Suppressor macrophage treated with lipopolysaccharide for 1 hour (primary cell): ENCODE measurements around the gene KDM6A.
"Not testable (repeated sequence)": the region's sequence is repeated elsewhere in the genome, so short reads cannot be mapped to it uniquely, and the experiment has no call there.

Experiments used
- DNase-seq, 3 donors: peaks; one replicate each; pipeline ENCODE4 v3.0.0-alpha.2; 2020 to 2022

Gene KDM6A

DNA sequence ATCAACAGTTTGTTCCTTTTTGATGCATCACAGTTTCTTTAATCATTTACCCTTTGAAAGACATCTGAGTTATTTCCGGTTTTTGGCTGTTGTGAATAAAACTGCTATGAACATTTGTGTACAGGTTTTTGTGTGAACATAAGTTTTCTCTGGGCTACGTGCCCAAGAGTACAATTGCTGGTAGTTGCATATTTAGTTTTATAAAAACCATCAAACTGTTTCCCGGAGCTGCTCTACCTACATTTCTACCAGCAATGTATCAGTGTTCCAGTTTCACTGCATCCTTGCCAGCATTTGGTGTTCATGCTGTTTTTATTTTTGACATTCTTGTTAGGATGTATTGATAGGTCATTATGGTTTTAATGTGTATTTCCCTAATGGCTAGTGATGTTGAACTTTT is 17.3 kb downstream of the KDM6A start:
- DNase-seq: no peak

DNA sequence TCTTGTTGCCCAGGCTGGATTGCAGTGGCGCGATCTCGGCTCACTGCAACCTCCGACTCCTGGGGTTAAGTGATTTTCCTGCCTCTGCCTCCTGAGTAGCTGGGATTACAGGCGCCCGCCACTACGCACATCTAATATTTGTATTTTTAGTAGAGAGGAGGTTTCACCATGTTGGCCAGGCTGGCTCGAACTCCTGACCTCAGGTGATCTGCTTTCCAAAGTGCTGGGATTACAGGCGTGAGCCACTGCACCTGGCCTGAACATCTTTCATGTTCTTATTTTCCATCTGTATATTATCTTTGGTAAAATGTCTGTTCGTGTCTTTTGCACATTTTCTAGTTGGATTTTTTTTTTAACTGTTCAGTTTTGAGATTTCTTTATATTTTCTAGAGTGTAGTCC is 17.7 kb downstream of the KDM6A start:
- DNase-seq: not testable (repeated sequence)

DNA sequence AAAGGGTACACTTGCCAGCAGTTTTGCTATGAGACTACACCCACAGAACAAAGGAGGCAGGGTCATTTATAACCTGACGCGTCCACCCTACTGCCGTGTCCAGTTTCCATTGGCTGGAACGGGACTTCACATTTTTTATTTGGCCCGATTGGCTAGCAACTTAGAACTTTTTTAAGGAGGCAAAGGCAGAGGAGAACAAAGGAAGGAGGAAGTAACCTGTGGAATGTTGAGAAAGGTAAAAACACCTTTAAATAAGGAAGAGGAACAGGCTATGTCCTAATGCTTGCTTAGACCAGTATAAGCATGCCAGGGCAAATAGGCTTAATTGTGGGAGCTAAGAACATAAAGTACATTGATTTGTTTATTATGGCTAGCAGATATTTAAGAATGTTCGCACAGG is 18.7 kb downstream of the KDM6A start:
- no peak for DNase-seq

DNA sequence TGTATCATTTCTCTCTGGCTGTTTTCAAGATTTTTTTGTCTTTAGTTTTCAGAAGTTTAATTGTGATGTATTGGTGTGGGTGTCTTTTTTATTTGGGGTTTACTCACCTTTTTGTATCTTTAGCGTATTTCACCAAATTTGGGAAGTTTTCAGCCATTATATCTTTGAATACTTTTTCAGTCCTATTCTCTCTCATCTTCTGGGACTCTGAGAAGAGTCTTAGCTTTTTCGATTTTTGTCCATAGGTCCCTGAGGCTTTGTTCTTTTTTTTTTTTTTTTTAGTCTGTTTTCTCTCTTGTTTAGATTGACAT is 23.8 kb downstream of the KDM6A start:
- DNase-seq: no peak

DNA sequence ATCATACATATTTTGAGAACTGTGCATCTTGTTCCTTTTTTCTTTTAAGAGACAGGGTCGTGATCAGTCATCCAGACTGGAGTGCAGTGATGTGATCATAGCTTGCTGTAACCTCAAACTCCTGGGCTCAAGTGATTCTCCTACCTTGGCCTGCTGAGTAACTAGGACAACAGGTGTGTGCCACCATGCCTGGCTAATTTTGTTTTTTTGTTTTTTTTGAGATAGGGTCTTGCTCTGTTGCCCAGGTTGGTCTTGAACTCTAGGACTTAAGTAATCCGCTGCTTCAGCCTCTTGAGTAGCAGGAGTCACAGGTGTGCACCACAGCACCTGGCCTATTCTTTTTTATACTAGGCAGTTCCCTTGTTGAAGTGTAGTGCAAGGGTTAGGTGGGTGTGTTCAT is 24.6 kb downstream of the KDM6A start:
- no peak for DNase-seq

DNA sequence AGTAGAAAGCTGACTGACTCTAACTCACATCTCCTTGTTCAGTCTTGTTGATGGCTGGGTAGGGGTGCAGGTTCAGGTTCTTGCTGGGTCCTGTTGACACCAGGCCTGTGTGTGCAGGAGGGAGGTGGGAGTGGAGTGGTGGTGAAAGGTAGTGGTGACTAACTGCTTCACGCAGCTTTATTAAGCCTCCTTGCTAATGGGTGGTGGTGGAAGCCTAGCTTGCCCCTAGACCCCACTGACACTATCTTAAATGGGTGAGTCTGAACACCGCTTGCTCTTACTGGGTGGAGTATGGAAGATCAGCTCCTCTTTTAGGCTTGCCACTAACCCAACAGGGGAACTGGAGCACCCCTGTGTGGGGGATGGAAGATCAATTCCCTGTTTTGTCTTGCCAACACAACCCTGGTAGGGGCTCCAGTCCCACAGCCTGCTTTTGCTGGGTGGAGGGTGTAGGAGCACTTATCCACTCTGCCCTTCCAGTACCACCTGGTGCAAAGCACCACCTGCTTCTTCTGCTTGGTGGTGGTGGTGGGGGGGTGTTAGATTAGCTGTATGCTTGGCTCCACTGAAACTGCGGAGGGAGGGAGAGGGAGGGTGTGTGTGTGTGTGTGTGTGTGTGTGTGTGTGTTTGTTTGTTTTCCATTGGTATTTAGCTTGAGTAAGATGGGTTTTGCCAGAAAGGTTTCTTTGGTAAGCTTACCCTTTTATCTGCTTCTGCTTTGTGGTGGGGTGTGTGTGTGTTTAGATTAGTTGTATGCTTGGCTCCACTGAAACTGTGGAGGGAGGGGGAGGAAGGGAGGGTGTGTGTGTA is 25.6 kb downstream of the KDM6A start:
- DNase-seq: no peak

DNA sequence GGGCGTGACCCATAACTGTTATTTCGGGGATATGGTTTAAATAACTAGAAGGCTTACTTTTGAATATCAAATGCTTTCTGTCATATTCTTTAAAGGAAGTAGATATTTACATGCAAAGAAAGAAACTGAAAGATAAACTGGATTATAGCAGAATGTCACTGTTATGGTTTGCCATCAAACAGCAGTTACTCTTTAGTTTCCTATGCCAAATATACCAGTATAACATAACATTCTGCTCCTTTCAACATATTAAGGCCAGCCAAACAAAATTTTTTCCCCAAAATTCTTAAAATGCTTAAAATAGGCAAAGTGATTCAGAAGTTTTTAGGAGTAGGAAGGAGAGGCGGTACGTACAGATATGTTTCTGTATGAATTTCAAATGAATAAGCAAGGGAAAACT is 27.0 kb downstream of the KDM6A start:
- DNase-seq: no peak

DNA sequence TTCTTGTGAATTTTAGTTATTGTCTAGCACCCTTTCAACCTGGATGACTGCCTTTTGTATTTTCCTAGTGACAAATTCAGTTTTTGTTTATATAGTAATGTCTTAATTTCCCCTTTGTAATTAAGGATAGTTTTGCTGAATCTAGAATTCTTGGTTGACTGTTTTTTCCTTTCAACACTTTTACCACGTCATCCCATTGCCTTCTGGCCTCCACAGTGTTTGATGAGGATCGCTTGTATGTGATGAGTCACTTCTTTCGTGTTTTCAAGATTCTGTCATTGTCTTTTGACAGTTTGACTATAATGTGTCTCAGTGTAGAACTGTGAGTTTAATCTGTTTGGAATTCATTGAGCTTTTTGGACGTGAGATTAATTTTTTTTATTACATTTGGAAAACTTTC is 30.1 kb downstream of the KDM6A start:
- DNase-seq: peak; percentile 34 to 70 (median 64)

DNA sequence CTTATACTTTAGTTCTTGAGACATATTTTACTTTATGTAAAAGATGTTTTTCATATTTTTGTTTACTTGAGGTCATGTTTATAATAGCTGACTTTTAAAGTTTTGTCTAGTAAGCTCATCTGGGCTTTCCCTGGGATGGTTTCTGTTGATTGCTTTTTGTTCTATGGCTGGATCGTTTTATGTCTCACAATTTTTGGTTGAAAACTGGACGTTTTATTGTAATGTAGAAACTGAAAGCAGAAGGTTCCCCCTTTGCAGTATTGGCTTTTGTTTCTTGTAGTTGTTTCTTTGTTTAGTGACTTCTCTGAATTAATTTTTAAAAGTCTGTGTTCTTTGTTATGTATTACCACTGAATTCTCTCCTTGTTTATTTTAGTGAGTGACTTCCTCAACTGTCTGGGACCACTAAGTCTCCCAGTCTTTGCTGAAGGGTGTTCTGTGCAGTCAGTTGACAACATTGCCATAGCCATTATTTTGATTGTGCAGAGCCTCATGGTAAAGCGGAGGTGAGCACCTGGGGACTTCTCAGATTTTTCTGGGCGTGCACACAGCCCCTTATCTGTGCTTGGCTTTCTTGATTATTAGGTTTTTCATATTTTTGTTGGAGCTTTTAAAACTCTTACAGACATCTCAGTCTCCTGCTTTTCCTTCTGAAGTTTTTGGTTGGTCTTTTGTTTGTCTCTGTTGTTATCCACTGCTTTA is 31.0 kb downstream of the KDM6A start:
- DNase-seq: peak in 2 of 3 donors; percentile 18 to 42

DNA sequence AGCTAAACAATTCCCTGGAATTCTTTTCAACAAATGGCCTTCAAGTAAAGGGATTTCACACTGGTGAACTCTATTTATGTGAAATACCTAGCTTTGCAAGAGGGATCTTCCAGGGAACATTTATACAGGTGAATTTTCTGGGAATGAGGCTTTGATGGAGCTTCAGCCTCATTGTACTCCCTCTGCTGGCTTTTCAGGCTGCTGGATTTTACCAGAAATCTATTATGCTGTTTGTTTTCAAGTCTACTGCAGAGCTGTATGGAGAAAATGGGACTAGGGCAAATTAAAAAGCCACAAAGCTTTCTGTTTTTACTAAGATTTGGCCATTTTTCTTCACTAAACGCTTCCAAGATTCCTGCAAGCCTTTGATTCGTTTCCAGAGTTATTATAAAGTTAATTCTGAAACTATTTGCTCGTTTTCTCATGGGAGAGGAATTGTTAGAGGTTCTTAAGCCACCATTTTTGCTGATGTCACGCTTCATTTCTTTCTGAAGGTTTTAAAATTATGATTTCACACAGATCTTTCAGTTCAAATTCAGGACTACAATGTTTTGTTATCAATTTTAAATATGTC is 31.6 kb downstream of the KDM6A start:
- no peak for DNase-seq

DNA sequence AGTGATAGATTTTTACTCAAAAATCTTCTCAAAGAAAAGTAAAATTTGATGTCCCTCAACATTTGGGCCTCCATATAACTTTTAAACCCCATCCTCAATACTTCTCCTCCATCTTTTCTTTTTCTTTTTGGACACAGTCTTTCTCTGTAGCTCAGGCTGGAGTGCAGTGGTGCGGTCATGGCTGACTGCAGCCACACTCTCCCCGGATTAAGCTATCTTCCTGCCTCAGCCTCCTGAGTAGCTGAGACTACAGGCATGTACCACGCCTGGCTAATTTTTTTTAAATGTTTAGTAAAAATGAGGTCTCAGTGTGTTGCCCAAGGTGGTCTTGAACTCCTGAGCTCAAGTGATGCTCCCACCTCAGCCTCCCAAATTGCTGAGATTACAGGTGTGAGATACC is 33.1 kb downstream of the KDM6A start:
- no peak for DNase-seq

DNA sequence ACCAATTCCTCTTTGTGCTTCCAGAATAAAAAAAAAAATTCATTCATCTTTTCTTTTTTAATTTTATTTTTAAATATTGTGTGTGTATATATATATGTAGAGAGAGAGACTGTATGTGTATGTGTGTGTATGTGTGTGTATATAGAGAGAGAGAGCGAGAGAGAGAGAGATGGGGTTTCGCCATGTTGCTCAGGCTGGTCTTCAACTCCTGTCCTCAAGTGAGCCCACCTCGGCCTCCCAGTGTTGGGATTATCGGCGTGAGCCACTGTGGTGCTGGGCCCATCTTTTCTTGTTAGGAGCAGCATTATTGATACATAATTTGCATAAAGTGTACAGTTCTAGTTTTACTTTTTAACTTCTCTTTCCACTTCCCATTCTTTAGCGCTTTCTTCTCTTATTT is 33.6 kb downstream of the KDM6A start:
- DNase-seq: no peak

DNA sequence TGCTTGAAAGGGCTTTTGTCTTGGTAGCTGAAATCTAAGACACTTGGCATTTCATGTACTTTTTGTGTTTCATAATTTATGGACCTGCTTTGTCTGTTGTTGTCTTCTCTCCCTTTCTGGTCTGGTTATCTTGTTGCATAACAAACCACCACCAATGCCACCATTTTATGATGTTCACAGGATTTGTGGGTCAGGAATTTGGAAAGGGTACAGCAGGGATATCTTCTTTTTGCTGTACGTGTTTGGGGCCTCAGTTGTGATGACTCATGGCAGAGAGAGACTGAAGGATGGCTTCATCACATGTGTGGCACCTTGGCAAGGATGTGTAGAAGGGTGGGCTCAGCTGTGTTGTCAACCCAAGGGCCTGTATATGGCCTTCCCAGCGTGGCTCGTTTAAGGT is 35.2 kb downstream of the KDM6A start:
- no peak for DNase-seq

DNA sequence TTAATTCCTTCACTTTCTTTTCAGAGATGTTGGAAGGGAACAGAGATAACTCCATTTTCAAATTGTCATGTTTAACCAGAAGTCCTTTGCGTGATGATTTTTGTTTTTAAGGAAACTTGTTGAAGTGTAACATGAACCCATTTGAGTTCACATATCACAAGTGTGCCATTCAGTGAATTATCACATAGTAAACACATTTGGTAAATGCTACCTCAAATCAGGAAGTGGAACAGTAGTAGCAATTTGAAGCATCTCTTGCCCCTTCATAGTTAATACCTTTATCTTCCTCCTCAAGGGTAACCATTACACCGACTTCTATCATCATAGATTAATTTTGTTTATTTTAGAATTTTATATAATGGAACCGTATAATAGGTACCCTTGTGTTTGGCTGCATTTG is 35.8 kb downstream of the KDM6A start:
- no peak for DNase-seq

DNA sequence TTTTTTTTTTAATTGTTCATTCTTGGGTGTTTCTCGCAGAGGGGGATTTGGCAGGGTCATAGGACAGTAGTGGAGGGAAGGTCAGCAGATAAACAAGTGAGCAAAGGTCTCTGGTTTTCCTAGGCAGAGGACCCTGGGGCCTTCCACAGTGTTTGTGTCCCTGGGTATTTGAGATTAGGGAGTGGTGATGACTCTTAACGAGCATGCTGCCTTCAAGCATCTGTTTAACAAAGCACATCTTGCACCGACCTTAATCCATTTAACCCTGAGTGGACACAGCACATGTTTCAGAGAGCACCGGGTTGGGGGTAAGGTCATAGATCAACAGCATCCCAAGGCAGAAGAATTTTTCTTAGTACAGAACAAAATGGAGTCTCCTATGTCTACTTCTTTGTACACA is 37.5 kb downstream of the KDM6A start:
- DNase-seq: not testable (repeated sequence)

DNA sequence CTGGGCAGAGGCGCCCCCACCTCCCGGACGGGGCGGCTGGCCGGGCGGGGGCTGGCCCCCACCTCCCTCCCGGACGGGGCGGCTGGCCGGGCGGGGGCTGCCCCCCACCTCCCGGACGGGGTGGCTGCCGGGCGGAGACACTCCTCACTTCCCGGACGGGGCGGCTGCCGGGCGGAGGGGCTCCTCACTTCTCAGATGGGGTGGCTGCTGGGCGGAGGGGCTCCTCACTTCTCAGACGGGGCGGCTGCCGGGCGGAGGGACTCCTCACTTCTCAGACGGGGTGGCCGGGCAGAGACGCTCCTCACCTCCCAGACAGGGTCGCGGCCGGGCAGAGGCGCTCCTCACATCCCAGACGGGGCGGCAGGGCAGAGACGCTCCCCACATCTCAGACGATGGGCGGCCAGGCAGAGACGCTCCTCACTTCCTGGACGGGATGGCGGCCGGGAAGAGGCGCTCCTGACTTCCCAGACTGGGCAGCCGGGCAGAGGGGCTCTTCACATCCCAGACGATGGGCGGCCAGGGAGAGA is 38.1 kb downstream of the KDM6A start:
- DNase-seq: not testable (repeated sequence)

DNA sequence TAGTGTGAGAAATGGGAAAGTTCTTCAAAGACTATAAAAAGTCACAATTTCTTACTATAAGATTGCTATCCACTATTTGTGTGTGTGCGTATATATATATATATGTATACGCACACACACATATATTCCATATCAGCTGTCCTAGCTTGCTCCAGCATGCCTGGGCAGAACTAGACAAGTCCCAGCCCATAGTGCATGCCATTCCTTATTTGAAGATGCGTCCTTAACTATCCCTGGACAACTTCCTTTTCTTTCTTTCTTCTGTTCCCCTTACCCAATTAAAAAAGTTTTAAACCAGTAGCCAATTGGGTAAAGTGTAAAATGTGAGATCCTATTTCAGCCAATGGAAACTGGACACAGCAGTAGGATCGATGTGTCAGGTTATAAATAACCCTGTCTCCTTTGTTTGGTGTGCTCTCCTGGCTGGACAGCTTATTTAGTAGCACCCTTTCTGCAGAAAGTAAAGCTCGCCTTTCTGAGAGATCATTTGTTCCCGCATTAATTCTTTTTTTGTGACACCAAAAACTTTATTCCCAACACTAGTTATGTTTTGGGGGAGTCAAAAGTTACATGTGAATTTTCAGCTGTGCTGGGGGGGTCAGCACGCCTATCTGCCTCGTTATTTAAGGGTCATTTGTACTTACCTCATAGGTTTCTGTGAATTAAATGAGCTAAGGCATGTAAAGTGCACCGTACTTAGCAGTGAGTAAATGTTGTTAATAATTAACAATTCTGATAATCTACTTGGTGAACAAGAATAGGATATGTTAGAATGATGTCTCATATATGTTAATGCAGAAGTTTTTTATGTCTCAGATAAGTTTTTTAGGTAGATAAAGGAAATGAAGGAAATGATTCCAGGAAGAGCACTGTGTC is 40.9 kb downstream of the KDM6A start:
- DNase-seq: no peak

DNA sequence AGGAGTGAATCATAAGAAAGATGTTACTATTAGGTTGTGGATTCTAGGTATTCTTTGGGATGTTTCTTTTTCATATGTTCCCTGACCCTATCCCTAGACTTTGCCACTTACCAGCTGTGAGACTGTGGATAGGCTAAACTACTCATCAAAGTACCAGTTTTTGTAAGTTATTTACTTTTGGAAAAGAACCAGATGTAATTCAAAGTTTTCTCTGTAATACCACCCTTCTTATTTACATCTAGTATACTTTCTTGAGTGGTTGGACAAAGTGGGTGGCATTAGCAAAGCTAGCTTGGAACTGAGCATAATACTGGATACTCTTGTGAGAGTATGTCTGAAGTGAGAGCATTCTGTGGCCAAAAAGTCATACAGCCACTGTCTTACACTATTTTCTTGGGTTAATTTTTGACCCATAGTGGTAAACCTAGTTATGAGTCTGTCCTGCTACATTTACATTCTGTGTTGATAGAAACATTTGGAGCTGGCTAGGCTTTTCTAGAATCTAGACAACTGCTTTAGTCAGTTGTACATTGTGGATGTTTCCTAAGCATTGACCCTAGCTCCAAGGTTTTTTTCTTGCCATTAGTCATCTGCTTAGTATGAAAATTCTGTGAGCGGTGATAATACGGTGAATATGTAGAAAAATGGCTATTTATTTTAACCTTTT is 41.7 kb downstream of the KDM6A start:
- peak in 1 of 3 donors; percentile 36 for DNase-seq

DNA sequence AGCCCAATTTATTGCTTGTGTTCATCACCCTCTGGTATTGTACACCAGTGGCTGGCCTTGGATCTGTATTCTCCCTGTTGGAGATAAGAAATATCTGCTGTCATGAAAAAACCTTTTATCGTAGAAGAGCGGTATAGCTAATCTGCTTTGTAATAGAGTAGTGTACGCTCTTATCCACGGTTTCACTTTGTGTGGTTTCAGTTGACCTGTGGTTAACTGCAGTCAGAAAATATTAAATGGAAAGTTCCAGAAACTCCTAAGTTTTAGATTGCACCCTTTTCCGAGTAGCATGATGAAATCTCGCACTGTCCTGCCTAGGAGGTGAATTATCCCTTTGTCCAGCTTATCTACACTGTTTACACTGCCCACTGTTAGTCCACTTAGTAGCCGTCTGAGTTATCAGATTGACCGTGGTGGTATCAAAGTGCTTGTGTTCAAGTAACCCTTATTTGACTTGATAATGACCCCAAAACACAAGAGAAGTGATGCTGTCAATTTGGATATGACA is 42.4 kb downstream of the KDM6A start:
- peak in 2 of 3 donors; percentile 21 to 48 for DNase-seq

DNA sequence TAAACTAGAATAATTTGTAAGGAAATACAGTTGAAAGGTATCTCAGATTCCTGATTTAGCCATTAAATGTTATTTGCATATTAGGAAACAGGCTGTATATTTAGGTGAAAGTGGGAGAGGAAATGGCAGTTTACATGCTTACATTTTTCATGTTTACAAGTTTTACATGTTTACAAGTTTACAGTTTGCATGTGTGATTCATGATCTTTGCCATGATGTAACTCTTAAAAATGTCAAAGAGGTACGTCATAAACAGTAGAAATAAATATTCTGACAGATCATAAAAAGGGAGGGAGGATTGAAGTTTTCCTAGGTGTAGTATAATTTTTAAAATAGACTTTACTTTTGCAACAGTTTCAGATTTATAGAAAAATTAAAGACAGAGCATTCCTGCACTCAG is 45.7 kb downstream of the KDM6A start:
- no peak for DNase-seq

DNA sequence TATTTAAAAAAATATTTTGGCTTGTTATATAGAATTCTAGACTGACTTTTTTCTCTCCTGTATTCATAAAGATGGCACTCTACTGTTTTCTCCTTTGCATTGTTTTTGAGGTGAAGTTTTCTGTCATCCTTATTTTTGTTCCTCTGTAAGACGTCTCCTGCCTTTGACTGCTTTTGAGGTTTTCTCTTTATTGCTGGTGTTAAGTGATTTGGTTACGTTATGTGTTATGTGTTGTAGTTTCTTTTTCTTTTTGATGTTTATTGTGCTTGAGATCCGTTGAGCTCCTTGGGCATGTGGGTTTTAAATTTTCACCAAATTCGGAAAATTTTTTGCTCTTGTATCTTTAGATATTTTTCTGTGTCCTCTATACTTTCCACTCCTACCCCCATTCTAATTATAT is 50.0 kb downstream of the KDM6A start:
- DNase-seq: no peak

DNA sequence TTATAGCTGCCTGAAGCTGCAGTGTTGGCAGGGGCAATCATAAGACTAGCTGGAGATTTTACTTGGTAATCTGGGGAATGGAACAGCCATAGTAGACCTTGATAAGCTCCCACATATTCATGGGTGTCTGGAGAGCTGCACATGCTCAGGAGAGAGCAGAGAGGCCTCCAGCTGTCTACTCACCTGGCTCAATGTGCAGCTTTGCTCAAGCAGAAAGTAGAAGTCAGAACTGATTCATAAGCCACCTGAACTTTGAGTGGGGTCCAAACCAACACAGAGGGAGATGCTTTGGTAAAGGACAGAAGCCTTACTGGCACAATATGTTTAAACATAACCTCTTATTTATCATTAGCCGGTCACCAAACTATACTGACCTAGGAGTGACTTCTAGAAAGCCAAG is 54.4 kb downstream of the KDM6A start:
- DNase-seq: no peak
